ENCODE results near the gene ATP1A2.

- TF ChIP-seq POLR2AphosphoS5 (IDR thresholded peaks at IDR 0.05; ENCODE audit: insufficient read depth in 1 of 2, low read depth in 1 of 2) = no peak
- TF ChIP-seq CTCF (IDR thresholded peaks at IDR 0.05) = no peak
- TF ChIP-seq POLR2A (IDR thresholded peaks at IDR 0.05) = no peak
These were observed 8.2 kb downstream of the ATP1A2 start for GRCh38 chr1:160123726-160124125.

Measured in vagina (tissue), 2 donors.